Mesenteric fat pad (tissue), 1 donor: ENCODE results near the gene CMTM6. TPM values are rescaled to one million over a fixed set of nuclear protein-coding genes. Genes with fewer than 3 reads are reported as not detected.
"Not testable (repeated sequence)": the region's sequence is repeated elsewhere in the genome, so short reads cannot be mapped to it uniquely, and the experiment has no call there.

ENCODE experiments used
- DNase-seq: peaks from one replicate; pipeline ENCODE4 v3.0.0-alpha.2; 2020; ENCODE audit warnings: low spot score
- total RNA-seq: library from RNA; stranded (reverse); fragmentation: NEBNext Ultra II Directional; extraction: Animal tissue kit (Norgen Biotek cat#: 25700); gene quantifications from one replicate; pipeline ENCODE4 v1.2.1, GENCODE V29; 2021
- donor health status: DM: yes; HTN: yes; CAD: no.

The CMTM6 gene
- total RNA-seq, 1 donor from 2014 or later: 52.4 TPM

- DNase-seq: no peak
Observed at GRCh38 chr3:32500231-32500630, 2.4 kb downstream of the CMTM6 start.

- no peak for DNase-seq
Observed at GRCh38 chr3:32499585-32499984, 3.1 kb downstream of the CMTM6 start.

DNA sequence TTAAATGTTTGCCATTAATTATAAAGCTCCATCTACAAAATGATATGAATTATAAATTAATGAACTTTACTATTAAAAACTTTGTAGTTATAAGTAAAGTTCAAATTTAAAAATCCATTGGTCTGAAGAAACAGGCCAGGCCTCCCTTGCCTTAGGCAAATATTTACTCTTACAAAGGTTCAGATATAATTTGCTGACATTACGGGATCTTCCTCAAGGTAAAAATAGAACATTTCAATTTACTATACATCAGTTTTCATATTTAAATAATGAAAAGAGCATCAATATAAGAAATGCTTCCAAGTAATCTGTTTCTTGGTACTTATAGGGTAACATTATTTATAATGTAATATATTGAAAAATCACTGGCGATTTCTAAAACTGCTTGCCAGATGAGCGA is 3.7 kb downstream of the CMTM6 start:
- no peak for DNase-seq

DNA sequence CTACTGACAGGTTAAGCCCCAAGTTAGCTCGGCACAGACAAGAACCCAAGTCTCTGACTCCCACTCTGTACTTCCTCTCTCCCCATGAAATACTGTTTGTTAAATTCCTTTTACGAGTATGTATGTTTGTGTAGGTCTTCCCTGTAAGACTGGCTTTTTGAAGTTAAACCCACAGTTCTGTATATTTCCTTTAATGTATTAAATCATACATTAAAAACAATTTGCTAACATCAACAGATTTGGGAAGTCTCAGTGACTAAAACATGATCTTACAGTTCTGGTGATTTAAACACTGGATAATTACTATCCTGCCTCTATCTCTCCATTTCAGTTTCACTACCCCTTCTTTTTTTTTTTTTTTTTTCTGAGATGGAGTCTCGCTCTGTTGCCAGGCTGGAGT is 4.4 kb downstream of the CMTM6 start:
- DNase-seq: no peak

DNA sequence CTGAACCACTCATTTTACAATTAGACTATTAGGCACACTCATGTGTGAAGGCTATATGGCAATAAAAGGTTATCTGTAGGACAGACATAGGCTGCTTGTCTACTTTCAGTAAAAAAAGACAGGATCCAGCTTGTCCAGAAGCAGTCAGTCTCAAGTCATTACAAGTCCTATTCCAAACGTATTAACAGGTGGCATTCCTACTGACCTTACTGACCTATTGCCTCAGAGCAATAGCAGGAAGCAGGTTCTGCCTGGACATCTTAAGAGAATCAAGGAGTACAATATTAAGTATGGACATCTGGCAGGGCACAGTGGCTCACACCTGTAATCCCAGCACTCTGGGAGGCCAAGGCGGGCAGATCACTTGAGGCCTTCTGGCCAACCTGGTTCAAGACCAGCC is 7.0 kb downstream of the CMTM6 start:
- DNase-seq: no peak

GRCh38 chr3:32495085-32495484 is 7.6 kb downstream of the CMTM6 start:
- no peak for DNase-seq

- DNase-seq: no peak
Observed at GRCh38 chr3:32493437-32494414, 8.9 kb downstream of the CMTM6 start.

DNA sequence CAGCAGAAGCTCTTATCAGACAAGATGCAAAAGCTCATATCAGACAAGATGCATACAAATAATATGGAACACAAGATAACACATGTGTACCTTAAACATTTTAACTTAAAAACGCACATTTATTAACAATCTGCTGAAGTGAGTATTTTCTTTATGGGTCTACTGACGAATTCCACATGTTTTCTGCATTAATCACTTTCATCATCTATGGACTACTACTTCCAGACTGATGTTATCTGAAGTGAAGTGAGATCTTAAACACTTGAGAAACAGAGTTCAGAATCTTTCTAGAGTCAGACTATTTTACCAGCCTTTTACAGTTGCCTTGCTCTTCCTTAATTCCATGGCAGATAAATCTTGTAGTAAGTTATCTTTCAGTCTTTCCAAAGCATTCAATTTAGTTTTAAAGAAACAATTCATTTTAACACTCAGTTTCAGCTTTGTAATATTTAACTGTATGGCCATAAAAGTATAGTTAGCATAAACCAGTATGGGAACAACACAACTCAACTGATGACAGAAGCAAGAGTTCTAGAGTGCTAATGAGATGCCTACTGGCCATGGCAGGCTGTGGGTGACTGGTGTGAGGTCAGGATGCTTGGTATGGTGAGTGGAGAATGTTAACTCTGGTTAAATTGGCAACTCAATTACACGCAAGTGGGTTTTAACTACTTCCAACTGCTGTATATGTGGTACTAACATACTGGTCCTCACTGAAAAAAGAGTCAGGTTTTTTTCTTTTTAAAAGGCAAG is 9.8 kb downstream of the CMTM6 start:
- no peak for DNase-seq

GRCh38 chr3:32488474-32489008 is 14.1 kb downstream of the CMTM6 start:
- no peak for DNase-seq

DNA sequence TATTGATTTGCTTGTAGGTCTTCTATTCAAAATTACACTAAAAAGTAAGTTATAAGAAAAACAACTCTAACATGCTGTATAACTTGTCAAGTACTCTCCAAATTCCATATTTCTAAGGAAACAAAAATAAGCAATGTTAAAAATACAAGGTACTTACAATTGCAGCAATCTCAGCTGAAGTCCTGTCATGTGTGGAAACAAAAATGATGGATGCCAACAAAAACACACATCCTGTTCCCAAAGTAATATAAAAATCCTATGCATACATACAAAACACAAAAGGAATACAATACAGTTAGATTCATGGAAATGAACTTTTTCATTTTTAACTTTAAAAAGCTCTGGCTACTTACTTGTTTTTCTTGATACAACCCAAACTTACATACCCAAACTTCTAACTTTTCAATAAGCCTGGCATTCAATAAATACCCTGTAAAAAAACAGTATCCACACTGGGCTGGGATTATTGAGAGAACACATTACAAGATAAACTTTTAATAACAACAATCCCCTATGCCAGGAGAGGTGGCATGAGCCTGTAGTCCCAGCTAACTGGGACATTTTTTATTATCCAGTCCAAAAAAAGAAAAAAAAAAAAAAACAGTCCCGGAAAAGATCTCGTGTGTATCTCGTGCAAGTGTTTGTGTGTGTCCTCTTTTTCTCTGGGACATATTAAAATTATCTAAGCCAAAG is 14.7 kb downstream of the CMTM6 start:
- no peak for DNase-seq

DNA sequence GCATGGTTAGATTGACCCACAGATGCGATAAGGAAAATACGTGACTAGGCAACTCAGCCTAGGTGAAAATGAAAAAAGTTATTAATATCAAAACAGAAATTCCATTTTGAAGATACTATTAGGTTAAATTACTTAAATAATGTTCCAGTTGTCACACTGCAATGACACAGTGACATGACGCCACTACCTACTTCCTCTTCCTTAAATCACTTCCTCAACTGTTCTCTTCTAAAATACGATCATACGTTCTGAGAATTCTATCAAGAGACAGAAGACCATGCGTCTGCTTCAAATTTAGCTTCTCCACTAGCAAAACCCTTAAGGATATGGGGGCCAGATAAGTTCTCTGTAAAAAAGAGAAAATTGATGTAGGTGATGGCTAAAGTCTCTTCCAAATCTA is 18.2 kb downstream of the CMTM6 start:
- no peak for DNase-seq

DNA sequence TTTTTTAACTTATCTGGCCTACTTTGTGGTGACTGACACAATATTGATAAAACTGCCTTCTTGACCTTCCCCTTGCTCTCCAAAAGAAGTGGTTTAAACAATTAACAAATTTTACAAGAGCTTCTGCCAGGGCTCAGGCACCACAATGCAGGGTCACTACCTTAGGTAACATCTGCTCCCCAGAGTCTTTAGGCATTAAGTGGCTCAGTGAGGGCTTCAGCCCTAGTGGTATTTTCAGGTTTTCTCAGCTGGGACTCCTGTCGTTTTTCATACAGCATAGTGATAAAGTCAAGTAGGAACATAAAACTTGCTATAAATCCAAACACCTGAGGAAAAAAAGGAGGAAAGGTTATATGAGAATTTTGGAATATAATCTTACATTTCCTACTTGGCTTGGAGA is 18.9 kb downstream of the CMTM6 start:
- DNase-seq: no peak

GRCh38 chr3:32482693-32483092 is 20.0 kb downstream of the CMTM6 start:
- DNase-seq: no peak

DNA sequence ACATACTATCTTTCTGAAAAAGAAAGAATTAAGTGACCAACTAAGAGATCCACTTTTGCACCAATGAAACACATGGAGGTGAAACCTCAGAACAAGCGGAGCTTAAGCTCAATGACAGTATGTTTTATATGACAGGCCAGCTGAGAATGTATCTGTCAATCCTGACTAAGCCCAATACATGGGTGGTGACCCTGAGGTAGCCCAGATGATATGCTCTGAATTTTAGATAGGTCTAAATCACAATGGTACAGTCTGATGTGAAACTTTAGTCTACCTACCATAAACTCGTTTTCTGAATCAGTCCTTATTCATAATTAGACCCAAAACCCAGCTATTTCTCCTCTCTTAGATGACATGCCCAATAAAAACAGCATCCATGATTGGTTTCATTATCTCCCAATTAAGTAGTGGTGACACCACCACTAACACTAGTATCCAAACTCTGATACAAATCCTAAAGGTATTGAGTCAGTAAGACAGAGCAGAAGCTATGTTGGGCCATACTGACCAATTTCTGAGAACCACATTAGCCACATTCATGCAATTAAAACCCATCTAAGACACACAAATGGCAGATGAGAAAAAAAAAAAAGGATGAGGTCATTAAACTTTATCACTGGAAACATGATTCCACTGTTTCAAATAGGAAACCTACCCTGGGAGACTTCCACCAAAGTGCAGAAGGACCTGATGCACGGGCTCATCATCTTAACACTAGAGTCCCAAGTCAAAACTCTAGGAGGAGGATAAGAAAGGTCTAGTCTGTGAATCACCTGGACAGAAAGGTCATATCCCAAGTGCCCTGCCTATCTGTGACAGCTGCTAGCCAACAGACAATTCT is 20.6 kb downstream of the CMTM6 start:
- no peak for DNase-seq

DNA sequence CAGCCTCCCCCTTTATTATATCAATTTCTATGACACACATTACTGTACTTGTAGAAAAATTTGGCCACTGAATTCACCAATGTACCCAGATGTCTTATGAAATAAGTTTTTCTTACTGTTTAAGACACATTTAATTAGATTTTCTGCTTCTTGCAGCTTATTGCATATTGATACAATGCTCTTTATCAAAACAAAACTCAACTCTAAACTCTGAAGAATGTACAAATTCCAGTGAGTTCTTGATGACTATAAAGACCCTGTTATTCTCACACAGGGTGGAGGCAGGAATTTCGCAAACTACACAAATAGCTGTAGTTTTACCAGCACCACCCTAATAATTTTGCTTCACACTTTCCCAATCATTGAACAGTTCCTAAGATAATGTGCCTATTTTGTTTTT is 22.0 kb downstream of the CMTM6 start:
- DNase-seq: no peak

GRCh38 chr3:32474201-32474600 is 28.5 kb downstream of the CMTM6 start:
- no peak for DNase-seq

GRCh38 chr3:32472151-32472550 is 30.5 kb downstream of the CMTM6 start:
- not testable (repeated sequence) for DNase-seq

- no peak for DNase-seq
Observed at GRCh38 chr3:32471246-32471645, 31.4 kb downstream of the CMTM6 start.

DNA sequence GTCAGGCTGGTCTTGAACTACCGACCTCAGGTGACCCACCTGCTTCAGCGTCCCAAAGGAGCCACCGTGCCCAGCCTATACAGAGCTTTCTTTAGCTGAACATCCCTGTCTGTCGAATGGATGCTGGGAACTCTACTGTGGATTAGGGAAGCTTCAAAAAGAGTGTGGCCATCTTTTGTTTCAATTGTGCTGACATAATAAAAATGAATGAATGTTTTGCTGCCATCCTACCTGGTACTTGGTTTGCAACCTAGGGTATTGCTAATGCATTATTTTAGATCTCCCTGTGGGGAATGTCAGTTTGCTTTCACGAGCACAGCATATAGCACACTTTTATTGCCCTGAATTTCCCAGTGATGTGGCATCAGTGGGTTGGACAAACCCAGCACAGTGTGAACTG is 32.3 kb downstream of the CMTM6 start:
- DNase-seq: no peak

GRCh38 chr3:32469151-32469874 is 33.3 kb downstream of the CMTM6 start:
- DNase-seq: no peak
